WTC11 (cell line): Measurements from ENCODE around the gene SMURF1. TPM values are rescaled to one million over a fixed set of nuclear protein-coding genes. Genes with fewer than 3 reads are reported as not detected.

Experiments
- ATAC-seq: fragments of 200-7000 bp; cut with Tn5 transposase; 2 replicates; pipeline ENCODE4 v1.10.0; 2021; ENCODE audit warnings: mild to moderate bottlenecking, moderate library complexity
- CTCF ChIA-PET: fragments of 300-600 bp; sonication (Branson Sonifier 250); formaldehyde crosslinking; loops from one replicate; lab custom pipeline; 2021; ENCODE audit warnings: antibody characterized with exemption; lab: Charles Lee
- POLR2A ChIA-PET: fragments of 350-600 bp; sonication (Branson Sonifier 250); formaldehyde crosslinking; loops from one replicate; lab custom pipeline; 2021; ENCODE audit warnings: antibody characterized with exemption; lab: Charles Lee
- DNase-seq: peaks from one replicate; pipeline ENCODE4 v3.0.0; 2021; ENCODE audit warnings: low spot score
- H3K27ac Mint-ChIP-seq: 2 replicates; pipeline ENCODE4 v1.8.0; 2021; ENCODE audit warnings: mixed read lengths
- H3K27me3 Mint-ChIP-seq: 2 replicates; pipeline ENCODE4 v1.8.0; 2021; ENCODE audit warnings: low read depth, mild to moderate bottlenecking, moderate library complexity, mixed read lengths
- H3K36me3 Mint-ChIP-seq: 2 replicates; pipeline ENCODE4 v1.8.0; 2021; ENCODE audit warnings: mixed read lengths
- H3K4me1 Mint-ChIP-seq: 2 replicates; pipeline ENCODE4 v1.8.0; 2022; ENCODE audit warnings: mixed read lengths
- H3K4me3 Mint-ChIP-seq: 2 replicates; pipeline ENCODE4 v1.8.0; 2021; ENCODE audit warnings: mild to moderate bottlenecking, moderate library complexity, mixed read lengths
- H3K9me3 Mint-ChIP-seq: 2 replicates; pipeline ENCODE4 v1.8.0; 2021; ENCODE audit warnings: mixed read lengths
- GABPB1 ChIP-seq: sonication (generic); formaldehyde crosslinking; IDR thresholded peaks from 2 replicates; pipeline ENCODE4 v1.8.1; 2023; ENCODE audit warnings: mild to moderate bottlenecking, missing genetic modification reagents
- IRF2 ChIP-seq: sonication (generic); formaldehyde crosslinking; IDR thresholded peaks from 2 replicates; pipeline ENCODE4 v1.8.0; 2022; ENCODE audit warnings: low read depth, missing genetic modification reagents, borderline replicate concordance
- JAZF1 ChIP-seq: fragments of 250-450 bp; sonication (Bioruptor Pico); IDR thresholded peaks from 2 replicates; pipeline ENCODE4 v1.9.0; 2021; ENCODE audit warnings: moderate library complexity, mild to moderate bottlenecking, inconsistent platforms
- MXD4 ChIP-seq: fragments of 250-450 bp; sonication (Bioruptor Pico); IDR thresholded peaks from 2 replicates; pipeline ENCODE4 v1.8.0; 2021; ENCODE audit warnings: mild to moderate bottlenecking, moderate library complexity, borderline replicate concordance
- SMAD4 ChIP-seq: sonication (generic); formaldehyde crosslinking; IDR thresholded peaks from 2 replicates; pipeline ENCODE4 v1.8.0; 2022; ENCODE audit warnings: mild to moderate bottlenecking, missing genetic modification reagents
- TEAD1 ChIP-seq: sonication (generic); formaldehyde crosslinking; IDR thresholded peaks from 2 replicates; pipeline ENCODE4 v1.8.0; 2022; ENCODE audit warnings: mild to moderate bottlenecking, missing genetic modification reagents
- TP53 ChIP-seq: sonication (generic); formaldehyde crosslinking; IDR thresholded peaks from 2 replicates; pipeline ENCODE4 v1.8.1; 2023; ENCODE audit warnings: mild to moderate bottlenecking, missing genetic modification reagents
- ZBTB21 ChIP-seq: sonication (generic); formaldehyde crosslinking; IDR thresholded peaks from 2 replicates; pipeline ENCODE4 v1.8.1; 2023; ENCODE audit warnings: mild to moderate bottlenecking, missing genetic modification reagents, borderline replicate concordance
- ZNF317 ChIP-seq: sonication (generic); formaldehyde crosslinking; IDR thresholded peaks from 2 replicates; pipeline ENCODE4 v1.8.1; 2023; ENCODE audit warnings: low read depth, mild to moderate bottlenecking, moderate library complexity, missing genetic modification reagents, borderline replicate concordance
- ZNF396 ChIP-seq: fragments of 250-450 bp; sonication (Bioruptor Pico); IDR thresholded peaks from 2 replicates; pipeline ENCODE4 v1.8.0; 2021; ENCODE audit warnings: mild to moderate bottlenecking, moderate library complexity, borderline replicate concordance
- ZNF416 ChIP-seq: fragments of 250-450 bp; sonication (Bioruptor Pico); IDR thresholded peaks from 2 replicates; pipeline ENCODE4 v1.9.0; 2021; ENCODE audit warnings: mild to moderate bottlenecking, inconsistent platforms
- ZNF671 ChIP-seq: fragments of 250-450 bp; sonication (Bioruptor Pico); IDR thresholded peaks from 2 replicates; pipeline ENCODE4 v1.8.0; 2021; ENCODE audit warnings: mild to moderate bottlenecking
- ZSCAN18 ChIP-seq: fragments of 250-450 bp; sonication (Bioruptor Pico); IDR thresholded peaks from 2 replicates; pipeline ENCODE4 v2.1.2; 2022; ENCODE audit warnings: mild to moderate bottlenecking, moderate library complexity
- total RNA-seq: library from RNA; stranded (reverse); gene quantifications from 3 replicates; pipeline ENCODE4 v1.2.3, GENCODE V29; 2021
- TF ChIP-seq, protein P1 (sequence below): sonication (generic); formaldehyde crosslinking; IDR thresholded peaks from 2 replicates; pipeline ENCODE4 v1.8.0; 2022; ENCODE audit warnings: mild to moderate bottlenecking, missing genetic modification reagents
- TF ChIP-seq, protein P2 (sequence below): sonication (generic); formaldehyde crosslinking; IDR thresholded peaks from 2 replicates; pipeline ENCODE4 v1.8.0; 2023; ENCODE audit warnings: missing genetic modification reagents
- TF ChIP-seq, protein P3 (sequence below): sonication (generic); formaldehyde crosslinking; IDR thresholded peaks from 2 replicates; pipeline ENCODE4 v1.8.0; 2022; ENCODE audit warnings: mild to moderate bottlenecking, missing genetic modification reagents
- TF ChIP-seq, protein P4 (sequence below): sonication (generic); formaldehyde crosslinking; IDR thresholded peaks from 2 replicates; pipeline ENCODE4 v1.8.1; 2022; ENCODE audit warnings: mild to moderate bottlenecking, moderate library complexity, missing genetic modification reagents
- TF ChIP-seq, protein P5 (sequence below): fragments of 250-450 bp; sonication (Bioruptor Pico); conservative IDR thresholded peaks from 2 replicates; pipeline ENCODE4 v1.9.0; 2021; ENCODE audit warnings: mild to moderate bottlenecking

SMURF1 gene
- total RNA-seq, 1 experiment from 2014 or later, result 23.2 TPM

DNA sequence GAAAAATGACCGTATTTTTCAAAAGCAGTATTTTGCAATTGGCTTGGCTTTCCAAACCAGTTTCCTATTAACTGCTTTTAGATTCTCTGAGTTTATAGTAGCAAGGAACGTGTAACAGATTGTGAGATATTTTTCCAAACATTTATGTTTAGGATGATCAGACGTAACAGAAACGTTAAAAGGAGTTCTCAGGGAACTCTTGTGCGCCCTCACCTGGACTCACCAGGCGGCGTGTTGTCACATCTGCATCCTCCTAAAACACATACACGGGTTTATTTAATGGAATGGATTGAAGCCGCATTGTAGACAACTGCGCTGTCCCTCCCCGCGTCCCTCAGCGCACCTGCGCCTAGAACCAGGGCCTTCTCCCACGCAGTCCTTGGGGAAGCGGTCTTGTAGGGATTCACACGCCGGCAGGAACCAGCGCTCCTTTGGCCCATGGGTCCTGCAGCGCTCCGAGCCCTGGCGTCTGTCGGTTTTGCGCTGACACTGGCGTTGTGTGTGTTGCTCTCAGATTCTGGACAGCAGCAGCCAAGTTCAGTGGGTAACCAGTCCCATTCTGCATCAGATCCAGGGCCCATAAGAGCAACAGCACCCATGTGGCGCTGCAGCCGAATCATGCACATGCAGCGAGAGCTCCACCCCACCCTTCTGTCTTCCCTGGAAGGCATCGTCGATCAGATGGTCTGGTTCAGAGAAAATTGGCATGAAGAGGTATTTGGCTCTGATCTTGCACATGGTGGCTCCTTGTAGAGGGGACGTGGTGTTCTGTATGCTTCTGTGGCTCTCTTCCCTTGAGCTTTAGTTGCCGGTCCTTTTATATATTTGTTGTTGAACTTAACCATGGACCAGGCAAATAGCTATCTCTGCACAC is 150.6 kb downstream of the SMURF1 start:
- Mint-ChIP-seq H3K27ac (no peak overlapping the region), H3K27me3 (no peaks in the 10 kb centered on the region), H3K4me1 (no peaks in the 10 kb centered on the region)
- CTCF ChIA-PET, result interaction anchor here (1.0 kb wide), 1 partner anchor 115 kb away, joined by 3 read pairs; the partner anchor contains the start of gene TRRAP
- ATAC-seq, result peak; percentile 39; the same call in 1 of the 2 replicates
- TF ChIP-seq ZNF671 (CRISPR knock-in tag), result no peak
- TF ChIP-seq, protein P1, sequence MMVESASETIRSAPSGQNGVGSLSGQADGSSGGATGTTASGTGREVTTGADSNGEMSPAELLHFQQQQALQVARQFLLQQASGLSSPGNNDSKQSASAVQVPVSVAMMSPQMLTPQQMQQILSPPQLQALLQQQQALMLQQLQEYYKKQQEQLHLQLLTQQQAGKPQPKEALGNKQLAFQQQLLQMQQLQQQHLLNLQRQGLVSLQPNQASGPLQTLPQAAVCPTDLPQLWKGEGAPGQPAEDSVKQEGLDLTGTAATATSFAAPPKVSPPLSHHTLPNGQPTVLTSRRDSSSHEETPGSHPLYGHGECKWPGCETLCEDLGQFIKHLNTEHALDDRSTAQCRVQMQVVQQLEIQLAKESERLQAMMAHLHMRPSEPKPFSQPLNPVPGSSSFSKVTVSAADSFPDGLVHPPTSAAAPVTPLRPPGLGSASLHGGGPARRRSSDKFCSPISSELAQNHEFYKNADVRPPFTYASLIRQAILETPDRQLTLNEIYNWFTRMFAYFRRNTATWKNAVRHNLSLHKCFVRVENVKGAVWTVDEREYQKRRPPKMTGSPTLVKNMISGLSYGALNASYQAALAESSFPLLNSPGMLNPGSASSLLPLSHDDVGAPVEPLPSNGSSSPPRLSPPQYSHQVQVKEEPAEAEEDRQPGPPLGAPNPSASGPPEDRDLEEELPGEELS (CRISPR knock-in tag), result no peak
- no peak for TF ChIP-seq ZNF396 (CRISPR knock-in tag)
- no peak for TF ChIP-seq TP53 (CRISPR knock-in tag)
- TF ChIP-seq, protein P2, sequence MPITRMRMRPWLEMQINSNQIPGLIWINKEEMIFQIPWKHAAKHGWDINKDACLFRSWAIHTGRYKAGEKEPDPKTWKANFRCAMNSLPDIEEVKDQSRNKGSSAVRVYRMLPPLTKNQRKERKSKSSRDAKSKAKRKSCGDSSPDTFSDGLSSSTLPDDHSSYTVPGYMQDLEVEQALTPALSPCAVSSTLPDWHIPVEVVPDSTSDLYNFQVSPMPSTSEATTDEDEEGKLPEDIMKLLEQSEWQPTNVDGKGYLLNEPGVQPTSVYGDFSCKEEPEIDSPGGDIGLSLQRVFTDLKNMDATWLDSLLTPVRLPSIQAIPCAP (CRISPR knock-in tag), result no peak
- TF ChIP-seq ZSCAN18 (CRISPR knock-in tag), result no peak
- no peak for TF ChIP-seq ZBTB21 (CRISPR knock-in tag)
- TF ChIP-seq, protein P3, sequence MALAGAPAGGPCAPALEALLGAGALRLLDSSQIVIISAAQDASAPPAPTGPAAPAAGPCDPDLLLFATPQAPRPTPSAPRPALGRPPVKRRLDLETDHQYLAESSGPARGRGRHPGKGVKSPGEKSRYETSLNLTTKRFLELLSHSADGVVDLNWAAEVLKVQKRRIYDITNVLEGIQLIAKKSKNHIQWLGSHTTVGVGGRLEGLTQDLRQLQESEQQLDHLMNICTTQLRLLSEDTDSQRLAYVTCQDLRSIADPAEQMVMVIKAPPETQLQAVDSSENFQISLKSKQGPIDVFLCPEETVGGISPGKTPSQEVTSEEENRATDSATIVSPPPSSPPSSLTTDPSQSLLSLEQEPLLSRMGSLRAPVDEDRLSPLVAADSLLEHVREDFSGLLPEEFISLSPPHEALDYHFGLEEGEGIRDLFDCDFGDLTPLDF (CRISPR knock-in tag), result no peak
- TF ChIP-seq IRF2 (CRISPR knock-in tag), result no peak
- TF ChIP-seq ZNF317 (CRISPR knock-in tag), result no peak
- TF ChIP-seq, protein P4, sequence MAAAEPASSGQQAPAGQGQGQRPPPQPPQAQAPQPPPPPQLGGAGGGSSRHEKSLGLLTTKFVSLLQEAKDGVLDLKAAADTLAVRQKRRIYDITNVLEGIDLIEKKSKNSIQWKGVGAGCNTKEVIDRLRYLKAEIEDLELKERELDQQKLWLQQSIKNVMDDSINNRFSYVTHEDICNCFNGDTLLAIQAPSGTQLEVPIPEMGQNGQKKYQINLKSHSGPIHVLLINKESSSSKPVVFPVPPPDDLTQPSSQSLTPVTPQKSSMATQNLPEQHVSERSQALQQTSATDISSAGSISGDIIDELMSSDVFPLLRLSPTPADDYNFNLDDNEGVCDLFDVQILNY (CRISPR knock-in tag), result no peak
- TF ChIP-seq, protein P5, sequence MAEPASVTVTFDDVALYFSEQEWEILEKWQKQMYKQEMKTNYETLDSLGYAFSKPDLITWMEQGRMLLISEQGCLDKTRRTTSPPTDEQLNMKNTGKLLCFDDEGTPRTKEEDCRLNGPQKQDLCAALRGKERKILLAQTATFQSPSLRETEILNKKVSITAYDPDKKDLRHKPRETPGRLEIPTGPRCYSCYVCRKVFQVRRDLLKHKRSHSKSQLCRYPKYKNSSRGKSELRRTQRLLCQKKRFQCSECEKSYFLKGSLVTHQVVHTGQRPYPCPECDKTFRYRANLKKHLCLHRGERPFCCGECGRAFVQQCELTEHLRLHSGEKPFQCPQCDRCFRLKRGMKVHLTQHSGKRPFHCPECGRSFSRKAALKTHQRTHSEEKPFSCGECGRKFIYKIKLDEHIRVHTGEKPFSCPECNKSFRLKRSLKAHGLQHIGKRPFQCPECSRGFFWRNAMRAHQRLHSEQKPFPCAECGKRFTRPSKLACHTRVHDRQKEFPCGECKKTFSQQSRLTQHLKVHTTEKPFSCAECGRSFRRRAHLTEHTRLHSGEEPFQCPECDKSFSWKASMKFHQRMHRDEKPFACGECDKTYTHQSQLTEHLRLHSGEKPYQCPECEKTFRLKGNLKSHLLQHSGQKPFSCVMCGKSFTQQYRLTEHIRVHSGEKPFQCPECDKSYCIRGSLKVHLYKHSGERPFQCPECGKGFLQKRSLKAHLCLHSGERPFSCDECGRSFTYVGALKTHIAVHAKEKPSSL (CRISPR knock-in tag), result no peak
- TF ChIP-seq ZNF416 (CRISPR knock-in tag), result no peak
- no peak for TF ChIP-seq GABPB1 (CRISPR knock-in tag)
- no peak for TF ChIP-seq TEAD1 (CRISPR knock-in tag)
- no peak for TF ChIP-seq MXD4
- no peak for TF ChIP-seq SMAD4 (CRISPR knock-in tag)
- no peak for TF ChIP-seq JAZF1 (CRISPR knock-in tag)
- TF ChIP-seq, all 79 proteins: peak for 0
- peaks cover 62% of the 10 kb centered on the region for H3K36me3 Mint-ChIP-seq
- H3K4me3 Mint-ChIP-seq, result no peak overlapping the region
- DNase-seq, result no peak
- no peaks in the 10 kb centered on the region for H3K9me3 Mint-ChIP-seq
- POLR2A ChIA-PET, result no interaction called here
